ENCODE data around the gene KCNA5. TPM values are rescaled to one million over a fixed set of nuclear protein-coding genes. Genes with fewer than 3 reads are reported as not detected.

KCNA5 gene
- total RNA-seq, 1 experiment from 2014 or later = not detected

DNA sequence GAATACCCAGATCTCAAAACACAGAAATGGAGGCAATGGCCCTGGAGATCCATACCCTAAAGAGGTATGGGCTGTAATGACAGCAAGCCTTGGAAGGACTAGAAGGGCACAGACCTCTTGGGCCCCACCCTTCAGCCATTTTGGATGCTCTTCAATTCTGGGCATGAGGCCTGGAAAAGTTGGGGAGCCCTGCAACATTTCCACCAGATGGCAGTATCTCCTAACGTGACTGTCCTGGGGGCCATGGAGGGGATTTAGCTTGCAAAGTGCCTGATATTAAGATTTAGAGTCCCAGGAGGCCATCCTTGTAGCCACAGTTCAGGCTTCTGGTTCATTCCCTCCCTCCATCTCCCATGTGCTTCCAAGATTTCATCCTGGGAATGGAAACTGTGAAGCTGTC lies 30.2 kb downstream of the KCNA5 start:
- POLR2A ChIA-PET = no interaction called here
- Histone ChIP-seq H3K4me2 (ENCODE audit: low read length) (no peak overlapping the region), H3K4me1 (ENCODE audit: control insufficient read depth in 1 of 2, insufficient read depth in 2 of 2, low read length in 2 of 2) (no peaks in the 10 kb centered on the region), H3K27me3 (ENCODE audit: insufficient read depth, low read length) (peaks cover 53% of the 10 kb centered on the region), H3K27ac (ENCODE audit: low read depth, low read length) (no peak overlapping the region), H3K9ac (ENCODE audit: low read length) (no peak overlapping the region), H3K4me3 (replicated peaks in 1 of 2; ENCODE audit: low read depth in 1 of 2, low read length in 2 of 2) (no peak overlapping the region), H3K36me3 (ENCODE audit: control insufficient read depth in 1 of 2, insufficient read depth in 2 of 2, low read length in 2 of 2) (no peaks in the 10 kb centered on the region), H2AFZ (ENCODE audit: low read depth, low read length, poor library complexity, severe bottlenecking) (no peak overlapping the region), H4K20me1 (ENCODE audit: insufficient read depth) (no peaks in the 10 kb centered on the region), H3K9me3 (ENCODE audit: control insufficient read depth in 1 of 2, insufficient read depth in 1 of 2, low read depth in 1 of 2, low read length in 2 of 2) (no peaks in the 10 kb centered on the region), H3K9me2 (ENCODE audit: insufficient read depth) (no peaks in the 10 kb centered on the region), H3K79me2 (ENCODE audit: insufficient read depth, low read length) (no peaks in the 10 kb centered on the region)
- CTCF ChIA-PET = no interaction called here
- RAD21 ChIA-PET (ENCODE audit: low non-redundant PET in 1 of 2, low total read pairs in 2 of 2, uncharacterized antibody in 2 of 2, unreplicated experiment in 2 of 2) = no interaction called here
- no TSS peak for BruUV-seq (replicated peaks)
- TF ChIP-seq RAD21 (IDR thresholded peaks at IDR 0.05; ENCODE audit: low read depth) = peak; percentile 56
- TF ChIP-seq, protein P1, sequence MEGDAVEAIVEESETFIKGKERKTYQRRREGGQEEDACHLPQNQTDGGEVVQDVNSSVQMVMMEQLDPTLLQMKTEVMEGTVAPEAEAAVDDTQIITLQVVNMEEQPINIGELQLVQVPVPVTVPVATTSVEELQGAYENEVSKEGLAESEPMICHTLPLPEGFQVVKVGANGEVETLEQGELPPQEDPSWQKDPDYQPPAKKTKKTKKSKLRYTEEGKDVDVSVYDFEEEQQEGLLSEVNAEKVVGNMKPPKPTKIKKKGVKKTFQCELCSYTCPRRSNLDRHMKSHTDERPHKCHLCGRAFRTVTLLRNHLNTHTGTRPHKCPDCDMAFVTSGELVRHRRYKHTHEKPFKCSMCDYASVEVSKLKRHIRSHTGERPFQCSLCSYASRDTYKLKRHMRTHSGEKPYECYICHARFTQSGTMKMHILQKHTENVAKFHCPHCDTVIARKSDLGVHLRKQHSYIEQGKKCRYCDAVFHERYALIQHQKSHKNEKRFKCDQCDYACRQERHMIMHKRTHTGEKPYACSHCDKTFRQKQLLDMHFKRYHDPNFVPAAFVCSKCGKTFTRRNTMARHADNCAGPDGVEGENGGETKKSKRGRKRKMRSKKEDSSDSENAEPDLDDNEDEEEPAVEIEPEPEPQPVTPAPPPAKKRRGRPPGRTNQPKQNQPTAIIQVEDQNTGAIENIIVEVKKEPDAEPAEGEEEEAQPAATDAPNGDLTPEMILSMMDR (IDR thresholded peaks at IDR 0.05 in 2 of 3, conservative IDR thresholded peaks at IDR 0.05 in 1 of 3; ENCODE audit: borderline replicate concordance in 1 of 3, insufficient read depth in 1 of 3, low read depth in 2 of 3, low read length in 2 of 3) = peak in 2 of 3 experiments; percentile 42 to 53; a peak in 4 of 6 replicates
- no peak for TF ChIP-seq SIN3A (IDR thresholded peaks at IDR 0.05; ENCODE audit: low read depth)
- intact Hi-C loops (cut with micrococcal nuclease) = no loop called here
- DNase-seq (ENCODE audit: low read depth, low spot score) (peak; percentile 3), ATAC-seq (peak; percentile 42; the same call in 1 of the 2 replicates)

DNA sequence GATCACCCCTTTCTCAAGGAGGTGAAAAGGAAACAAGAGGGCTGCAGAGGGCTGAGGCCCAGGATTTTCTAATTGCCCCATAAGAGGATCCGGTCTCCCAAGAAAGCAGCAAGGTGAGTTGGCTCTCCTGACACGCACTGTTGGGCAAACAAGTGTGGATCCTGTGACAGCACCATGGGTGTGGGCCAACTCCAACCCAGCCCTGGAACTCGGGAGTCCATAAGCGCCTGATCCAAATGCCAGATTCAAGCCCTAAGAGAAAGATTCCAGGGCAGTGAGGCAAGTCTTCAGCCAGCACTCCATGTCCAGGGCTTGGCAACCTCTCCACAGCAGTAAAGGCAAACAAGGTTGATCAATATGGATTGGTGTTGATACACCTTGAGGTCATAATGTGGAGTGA lies 33.1 kb downstream of the KCNA5 start:
- Histone ChIP-seq H3K27me3 (ENCODE audit: insufficient read depth, low read length) (peaks cover 51% of the 10 kb centered on the region), H2AFZ (ENCODE audit: low read depth, low read length, poor library complexity, severe bottlenecking) (no peak overlapping the region), H3K4me2 (ENCODE audit: low read length) (no peak overlapping the region), H4K20me1 (ENCODE audit: insufficient read depth) (no peaks in the 10 kb centered on the region), H3K9me2 (ENCODE audit: insufficient read depth) (no peaks in the 10 kb centered on the region), H3K9ac (ENCODE audit: low read length) (no peak overlapping the region), H3K9me3 (ENCODE audit: control insufficient read depth in 1 of 2, insufficient read depth in 1 of 2, low read depth in 1 of 2, low read length in 2 of 2) (no peaks in the 10 kb centered on the region), H3K79me2 (ENCODE audit: insufficient read depth, low read length) (no peaks in the 10 kb centered on the region), H3K36me3 (ENCODE audit: control insufficient read depth in 1 of 2, insufficient read depth in 2 of 2, low read length in 2 of 2) (no peaks in the 10 kb centered on the region), H3K27ac (ENCODE audit: low read depth, low read length) (no peak overlapping the region), H3K4me3 (replicated peaks in 1 of 2; ENCODE audit: low read depth in 1 of 2, low read length in 2 of 2) (no peak overlapping the region), H3K4me1 (ENCODE audit: control insufficient read depth in 1 of 2, insufficient read depth in 2 of 2, low read length in 2 of 2) (no peaks in the 10 kb centered on the region)
- POLR2A ChIA-PET = no interaction called here
- CTCF ChIA-PET = no interaction called here
- no TSS peak for BruUV-seq (replicated peaks)
- ATAC-seq (no peak), DNase-seq (ENCODE audit: low read depth, low spot score) (no peak)
- RAD21 ChIA-PET (ENCODE audit: low non-redundant PET in 1 of 2, low total read pairs in 2 of 2, uncharacterized antibody in 2 of 2, unreplicated experiment in 2 of 2) = no interaction called here
- TF ChIP-seq EZH2 (IDR thresholded peaks at IDR 0.05) (no peak), CEBPB (IDR thresholded peaks at IDR 0.05; ENCODE audit: low read depth) (no peak), FOSL1 (IDR thresholded peaks at IDR 0.05; ENCODE audit: low read depth) (no peak), ELF1 (IDR thresholded peaks at IDR 0.05; ENCODE audit: borderline replicate concordance, low read depth) (no peak), CBX3 (IDR thresholded peaks at IDR 0.05; ENCODE audit: low read depth) (no peak), RAD21 (IDR thresholded peaks at IDR 0.05; ENCODE audit: low read depth) (no peak), POLR2AphosphoS5 (IDR thresholded peaks at IDR 0.05; ENCODE audit: low read depth, low read length) (no peak), YY1 (IDR thresholded peaks at IDR 0.05; ENCODE audit: extremely low read depth, insufficient replicate concordance, low read depth, low read length) (no peak), EZH2phosphoT487 (IDR thresholded peaks at IDR 0.05; ENCODE audit: borderline replicate concordance) (no peak), EGR1 (IDR thresholded peaks at IDR 0.05; ENCODE audit: low read depth) (no peak)
- TF ChIP-seq, protein P1 (IDR thresholded peaks at IDR 0.05 in 2 of 3, conservative IDR thresholded peaks at IDR 0.05 in 1 of 3; ENCODE audit: borderline replicate concordance in 1 of 3, insufficient read depth in 1 of 3, low read depth in 2 of 3, low read length in 2 of 3) = no peak
- intact Hi-C loops (cut with micrococcal nuclease) = no loop called here

Data from HCT116 (cell line).